ENCODE measurements around the gene CRYGD. TPM values are rescaled to one million over a fixed set of nuclear protein-coding genes. Genes with fewer than 3 reads are reported as not detected.
"Not testable (repeated sequence)": the region's sequence is repeated elsewhere in the genome, so short reads cannot be mapped to it uniquely, and the experiment has no call there.

CRYGD gene
- polyA plus RNA-seq, 1 experiment = not detected

- no peaks in the 10 kb centered on the region for H3K27me3 ChIP-seq (ENCODE audit: control insufficient read depth, insufficient read depth, low read length)
- POLR2A ChIA-PET = no interaction called here
- CTCF ChIA-PET = no interaction called here
- no peak overlapping the region for H3K4me3 ChIP-seq (ENCODE audit: low read depth, low read length)
- no peak for TF ChIP-seq CTCF (IDR thresholded peaks at IDR 0.05; ENCODE audit: insufficient read depth, low read depth, low read length)
- no peaks in the 10 kb centered on the region for H3K36me3 ChIP-seq (ENCODE audit: control insufficient read depth, insufficient read depth, low read length)
- no peak for DNase-seq (ENCODE audit: low read depth)
Observed at GRCh38 chr2:208118918-208119317, 5.4 kb downstream of the CRYGD start.

- H3K4me3 ChIP-seq (ENCODE audit: low read depth, low read length); H3K36me3 ChIP-seq (ENCODE audit: control insufficient read depth, insufficient read depth, low read length); POLR2A ChIA-PET; CTCF ChIA-PET; DNase-seq (ENCODE audit: low read depth); H3K27me3 ChIP-seq (ENCODE audit: control insufficient read depth, insufficient read depth, low read length): not testable (repeated sequence)
Observed at GRCh38 chr2:208117390-208117789, 6.9 kb downstream of the CRYGD start.

DNA sequence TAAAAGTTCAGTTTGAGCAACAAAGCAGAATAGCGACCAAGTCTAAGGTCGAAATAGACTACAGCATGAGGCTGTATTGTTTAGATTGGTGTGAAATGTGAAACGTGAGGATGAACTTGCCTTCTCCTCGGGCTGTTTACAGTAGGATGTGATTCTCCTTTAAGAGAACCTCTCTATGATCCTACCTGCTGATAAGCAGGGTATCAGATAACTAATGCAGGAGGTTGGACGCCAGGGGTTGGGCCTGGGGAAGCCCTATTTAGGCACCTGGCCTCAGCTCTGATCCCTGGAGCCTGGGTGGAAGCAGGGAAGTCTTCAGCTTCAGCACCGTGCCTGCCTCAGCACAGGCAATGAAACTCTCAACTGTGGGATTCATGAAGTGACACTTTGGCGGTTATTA is 11.4 kb downstream of the CRYGD start:
- DNase-seq (ENCODE audit: low read depth) = no peak
- no peak overlapping the region for H3K4me3 ChIP-seq (ENCODE audit: low read depth, low read length)
- TF ChIP-seq CTCF (IDR thresholded peaks at IDR 0.05; ENCODE audit: insufficient read depth, low read depth, low read length) = no peak
- H3K27me3 ChIP-seq (ENCODE audit: control insufficient read depth, insufficient read depth, low read length) = peaks cover 10% of the 10 kb centered on the region
- ChIA-PET POLR2A (no interaction called here), CTCF (interaction anchor here (1.2 kb wide), 1 partner anchor 12 kb away, joined by 4 read pairs; no protein-coding TSS in a partner anchor)
- H3K36me3 ChIP-seq (ENCODE audit: control insufficient read depth, insufficient read depth, low read length) = no peaks in the 10 kb centered on the region

GRCh38 chr2:208112273-208112745 is 12.0 kb downstream of the CRYGD start:
- H3K4me3 ChIP-seq (ENCODE audit: low read depth, low read length); H3K36me3 ChIP-seq (ENCODE audit: control insufficient read depth, insufficient read depth, low read length); CTCF ChIA-PET; H3K27me3 ChIP-seq (ENCODE audit: control insufficient read depth, insufficient read depth, low read length); DNase-seq (ENCODE audit: low read depth): not testable (repeated sequence)
- POLR2A ChIA-PET = interaction anchor here (0.6 kb wide), 1 partner anchor 1183 kb away, joined by 3 read pairs; no protein-coding TSS in a partner anchor

GRCh38 chr2:208103616-208104015 is 20.7 kb downstream of the CRYGD start:
- no peak for TF ChIP-seq CTCF (IDR thresholded peaks at IDR 0.05; ENCODE audit: insufficient read depth, low read depth, low read length)
- CTCF ChIA-PET = no interaction called here
- POLR2A ChIA-PET = no interaction called here
- no peak overlapping the region for H3K4me3 ChIP-seq (ENCODE audit: low read depth, low read length)
- peaks cover 2% of the 10 kb centered on the region; the same call in 1 of the 2 replicates for H3K27me3 ChIP-seq (ENCODE audit: control insufficient read depth, insufficient read depth, low read length)
- no peak for DNase-seq (ENCODE audit: low read depth)
- H3K36me3 ChIP-seq (ENCODE audit: control insufficient read depth, insufficient read depth, low read length) = no peaks in the 10 kb centered on the region

- CTCF ChIA-PET = no interaction called here
- H3K4me3 ChIP-seq (ENCODE audit: low read depth, low read length) = no peak overlapping the region
- peaks cover 2% of the 10 kb centered on the region; the same call in 1 of the 2 replicates for H3K27me3 ChIP-seq (ENCODE audit: control insufficient read depth, insufficient read depth, low read length)
- DNase-seq (ENCODE audit: low read depth) = no peak
- POLR2A ChIA-PET = no interaction called here
- H3K36me3 ChIP-seq (ENCODE audit: control insufficient read depth, insufficient read depth, low read length) = no peaks in the 10 kb centered on the region
- TF ChIP-seq CTCF (IDR thresholded peaks at IDR 0.05; ENCODE audit: insufficient read depth, low read depth, low read length) = no peak
Observed at GRCh38 chr2:208101716-208102631, 22.4 kb downstream of the CRYGD start.

All from BJ (cell line).